Adipose tissue (tissue), 3 donors: ENCODE data around the gene MRPS14. TPM values are rescaled to one million over a fixed set of nuclear protein-coding genes. Genes with fewer than 3 reads are reported as not detected.

ENCODE experiments used
- H3K27ac ChIP-seq: one replicate; pipeline ENCODE4 v1.5.1; 2013; ENCODE audit warnings: low read depth, low read length
- WGBS, 3 donors: extraction: QIAGEN DNeasy Blood & Tissue Kit; methylation state at CpG; one replicate each; pipeline ENCODE4 v1.1.7; 2013; 5-methylcytosine and 5-hydroxymethylcytosine counted together
- polyA plus RNA-seq, 3 donors: library from polyadenylated mRNA; stranded (reverse); fragments of 200-250 nt; gene quantifications; one replicate each; pipeline ENCODE4 v1.2.3, GENCODE V29; 2013
- donor health status: healthy with polysubstance abuse.
- donor health status: Bipolar disorder and iron deficiency.
- donor health status: healthy.

MRPS14 gene
- polyA plus RNA-seq, 3 donors, result 20.1 to 38.9 (median 27.0) TPM

DNA sequence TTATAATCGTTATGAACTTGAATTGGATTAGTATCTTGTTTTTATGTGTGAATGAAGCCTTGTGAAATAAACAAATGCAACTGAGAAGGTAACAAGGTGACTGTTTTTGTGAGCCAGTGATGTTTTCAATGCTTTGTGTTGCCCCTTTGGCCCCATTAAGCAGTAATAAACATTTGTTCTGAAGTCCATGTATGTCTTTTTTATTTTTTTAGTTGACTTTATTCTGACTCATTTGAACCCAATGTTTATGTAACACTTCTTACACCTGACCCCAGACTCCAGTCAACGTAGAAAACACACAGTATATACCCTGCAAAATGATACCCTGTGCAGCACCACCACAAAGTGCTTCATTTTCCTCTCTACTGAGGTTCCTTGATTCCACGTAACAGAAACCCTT lies 28.1 kb downstream of the MRPS14 start:
- no peak overlapping the region for H3K27ac ChIP-seq
- WGBS, 3 donors, result 64 to 83% (median 71%) methylated on average over 3 of the region's 3 CpGs

DNA sequence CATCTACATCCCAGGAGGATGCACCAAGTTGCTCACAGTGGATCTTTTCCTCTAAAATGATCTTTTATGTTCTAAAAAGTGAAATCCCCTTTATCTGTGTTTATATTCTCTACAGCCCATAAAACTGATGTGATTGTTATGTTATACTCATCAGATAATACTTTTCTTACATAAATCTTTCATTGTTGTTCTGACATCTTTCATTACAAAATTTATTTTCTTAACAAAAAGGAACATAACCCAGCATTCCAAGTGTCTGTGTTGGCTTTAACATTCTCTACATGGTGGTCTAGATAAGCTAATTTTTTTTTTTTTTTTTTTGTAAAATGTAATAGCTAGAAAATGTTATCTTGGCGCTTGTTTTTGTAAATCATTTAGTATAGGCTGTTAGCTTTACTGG lies 31.8 kb downstream of the MRPS14 start:
- H3K27ac ChIP-seq, result no peak overlapping the region
- 95 to 97% (median 96%) methylated on average over 1 of the region's 1 CpG for WGBS, 3 donors

- no peak overlapping the region for H3K27ac ChIP-seq
- 7 to 17% (median 10%) methylated on average over 6 of the region's 6 CpGs for WGBS, 3 donors
Observed at GRCh38 chr1:174990382-174990999, 32.7 kb downstream of the MRPS14 start.

DNA sequence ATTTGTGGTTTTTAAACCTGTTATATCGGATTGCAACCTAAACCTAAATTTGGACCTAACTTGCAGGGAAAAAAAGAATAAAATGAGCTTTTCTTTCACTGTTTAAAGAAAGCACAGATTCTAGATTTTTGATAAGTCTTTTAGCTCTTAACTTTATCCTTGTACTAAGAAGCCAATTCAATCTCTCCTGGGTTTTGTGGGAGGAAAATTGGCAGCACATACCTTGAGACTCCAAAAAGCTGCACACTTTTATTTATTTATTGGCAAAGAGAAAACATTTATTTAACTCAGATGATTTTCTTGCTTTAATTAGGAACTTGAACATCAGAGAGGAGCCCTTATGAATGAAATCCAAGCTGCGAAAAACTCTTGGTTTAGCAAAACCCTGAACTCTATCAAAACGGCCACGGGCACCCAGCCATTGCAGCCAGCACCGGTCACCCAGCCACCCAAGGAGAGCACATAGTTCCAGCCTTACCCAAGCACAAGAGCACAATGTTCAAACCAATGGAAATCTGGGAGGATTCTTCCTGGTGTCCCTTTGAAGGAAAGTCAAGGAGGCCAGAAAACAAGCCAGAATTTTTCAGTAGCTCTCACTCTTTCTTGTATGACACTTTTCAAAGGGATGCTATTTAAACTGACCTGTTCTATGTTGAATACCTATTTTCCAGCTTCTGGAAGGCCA lies 33.5 kb downstream of the MRPS14 start:
- no peak overlapping the region for H3K27ac ChIP-seq
- WGBS, 3 donors, result 52 to 65% (median 61%) methylated on average over 5 of the region's 5 CpGs

- WGBS, 3 donors, result 77 to 92% (median 90%) methylated on average over 3 of the region's 3 CpGs
- H3K27ac ChIP-seq, result no peak overlapping the region
Observed at GRCh38 chr1:174988986-174989385, 34.2 kb downstream of the MRPS14 start.

DNA sequence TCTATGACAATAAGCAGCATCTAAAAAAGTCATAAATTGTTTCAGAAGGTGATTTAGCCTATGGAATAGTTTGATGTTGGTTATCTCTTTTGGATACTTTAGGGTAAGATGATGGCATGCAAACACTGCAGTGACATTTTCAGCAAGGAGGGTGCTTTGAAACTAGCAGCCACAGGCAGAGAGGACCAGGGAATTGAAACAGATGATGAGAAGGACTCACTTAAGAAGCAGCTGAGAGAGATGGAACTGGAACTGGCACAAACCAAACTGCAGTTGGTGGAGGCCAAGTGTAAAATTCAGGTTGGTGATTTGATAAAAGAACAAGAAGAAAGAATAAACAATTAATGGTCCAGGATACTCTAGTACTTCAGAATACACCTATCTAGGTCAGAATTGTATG lies 34.7 kb downstream of the MRPS14 start:
- no peak overlapping the region for H3K27ac ChIP-seq

- 96 to 98% (median 97%) methylated on average over 4 of the region's 4 CpGs for WGBS, 3 donors
- H3K27ac ChIP-seq, result no peak overlapping the region
Observed at GRCh38 chr1:174984952-174985351, 38.3 kb downstream of the MRPS14 start.

DNA sequence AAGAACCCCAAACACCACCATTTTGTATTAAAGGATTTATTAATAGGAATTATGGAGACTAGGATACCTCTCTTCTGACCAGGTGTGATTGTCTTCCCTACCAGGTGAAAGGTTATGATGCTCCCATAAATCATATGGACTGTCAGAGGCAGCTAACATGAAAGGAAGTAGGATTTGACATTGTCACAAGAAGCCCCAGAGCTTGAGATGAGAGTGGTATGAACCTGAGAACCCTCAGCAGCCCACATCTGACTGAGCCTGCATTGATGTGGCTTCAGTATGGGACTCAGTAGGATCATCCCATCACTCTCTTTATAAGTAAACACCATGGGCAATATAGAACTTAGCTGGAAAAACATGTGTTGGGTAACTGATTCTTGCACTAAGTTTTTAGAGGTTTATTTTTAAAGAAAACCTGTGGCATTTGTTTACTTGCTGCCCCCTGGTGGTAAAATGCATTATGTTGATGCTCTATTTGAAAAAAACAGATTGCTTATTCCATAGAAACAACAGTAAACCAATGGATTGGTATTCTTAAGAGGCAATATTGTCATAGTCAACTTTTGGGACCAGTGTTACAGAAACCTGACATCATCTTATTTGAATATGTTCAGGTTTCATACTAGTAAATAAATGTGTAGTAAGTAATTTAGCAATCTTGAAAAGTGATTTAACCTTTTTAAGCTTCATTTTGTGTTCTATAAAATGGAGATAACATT lies 40.1 kb downstream of the MRPS14 start:
- H3K27ac ChIP-seq, result no peak overlapping the region

DNA sequence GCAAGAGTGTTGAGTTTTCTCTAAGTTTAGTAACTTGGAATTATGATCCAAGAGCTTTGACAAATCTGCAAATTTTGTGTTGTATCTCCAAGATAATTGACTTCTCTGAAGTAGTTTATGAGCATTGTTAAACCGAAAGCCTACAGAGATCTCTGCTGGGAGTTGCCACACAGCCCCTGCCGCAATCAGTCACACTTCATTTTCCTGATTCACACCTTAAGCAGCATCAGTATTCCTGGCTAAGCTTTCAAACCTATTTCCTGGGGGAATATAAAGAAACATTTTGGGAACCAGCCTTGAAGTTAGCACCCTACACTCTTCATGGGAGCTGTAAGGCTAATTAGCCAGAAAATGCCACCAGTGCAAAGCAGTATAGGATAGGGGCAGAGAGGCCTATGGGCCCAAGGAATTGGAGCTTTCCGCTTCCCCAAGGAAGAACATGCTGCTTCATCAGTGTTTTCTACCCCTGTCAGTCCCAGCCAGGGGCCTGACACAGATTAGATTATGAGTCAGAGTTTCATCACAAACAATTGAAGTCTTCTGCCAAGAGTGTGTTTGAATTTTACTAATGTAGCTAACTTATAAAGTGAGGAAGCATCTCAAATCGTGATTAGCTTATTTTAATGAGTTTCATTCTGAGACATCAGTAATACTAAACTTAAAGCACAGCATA lies 46.7 kb downstream of the MRPS14 start:
- WGBS, 3 donors, result 70 to 85% (median 72%) methylated on average over 4 of the region's 4 CpGs
- H3K27ac ChIP-seq, result no peak overlapping the region

DNA sequence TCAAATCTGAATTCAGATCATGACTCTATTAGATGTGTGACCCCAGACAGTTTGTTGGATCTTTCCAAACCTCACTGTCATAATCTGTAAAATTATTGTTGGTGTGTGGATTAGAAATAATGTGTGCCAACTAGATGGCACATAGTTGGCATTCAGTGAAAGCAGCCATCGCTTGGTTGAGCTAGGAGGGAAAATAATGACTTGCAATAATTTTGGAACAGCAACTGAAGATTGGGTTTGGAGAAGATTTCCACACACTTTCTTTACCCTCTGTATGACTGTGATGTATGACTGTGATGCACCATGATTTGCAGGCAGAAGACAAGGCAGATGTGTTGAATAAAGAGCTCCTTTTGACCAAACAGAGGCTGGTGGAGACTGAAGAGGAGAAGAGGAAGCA lies 47.5 kb downstream of the MRPS14 start:
- no peak overlapping the region for H3K27ac ChIP-seq
- 64 to 78% (median 73%) methylated on average over 1 of the region's 1 CpG for WGBS, 3 donors

GRCh38 chr1:174974711-174975119 lies 48.5 kb downstream of the MRPS14 start:
- H3K27ac ChIP-seq, result no peak overlapping the region
- 48 to 82% (median 77%) methylated on average over 2 of the region's 2 CpGs for WGBS, 3 donors

- 66 to 93% (median 70%) methylated on average over 2 of the region's 2 CpGs for WGBS, 3 donors
- no peak overlapping the region for H3K27ac ChIP-seq
Observed at GRCh38 chr1:174971902-174972301, 51.3 kb downstream of the MRPS14 start.

DNA sequence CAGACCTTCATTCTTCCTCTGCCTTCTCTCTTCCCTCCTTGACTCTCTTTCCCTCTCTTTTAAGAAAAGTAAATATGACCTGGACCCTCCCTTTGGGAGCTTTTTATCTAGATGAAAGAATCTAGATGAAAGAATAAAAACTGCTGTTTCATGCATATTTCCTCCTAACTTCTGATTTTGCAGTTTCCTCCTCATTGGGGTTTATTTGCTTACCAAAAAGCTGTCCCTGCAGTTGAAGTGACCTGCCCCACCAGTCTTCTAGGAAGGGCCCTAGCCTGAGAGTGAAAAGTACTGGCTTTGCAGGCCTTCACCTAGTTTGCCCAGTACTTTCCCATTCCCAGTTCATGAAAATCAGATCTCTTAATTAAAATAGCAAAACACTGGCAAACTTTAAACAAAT lies 51.8 kb downstream of the MRPS14 start:
- H3K27ac ChIP-seq, result no peak overlapping the region

- WGBS, 3 donors, result 96 to 100% (median 96%) methylated on average over 1 of the region's 1 CpG
Observed at GRCh38 chr1:174969977-174970376, 53.2 kb downstream of the MRPS14 start.

DNA sequence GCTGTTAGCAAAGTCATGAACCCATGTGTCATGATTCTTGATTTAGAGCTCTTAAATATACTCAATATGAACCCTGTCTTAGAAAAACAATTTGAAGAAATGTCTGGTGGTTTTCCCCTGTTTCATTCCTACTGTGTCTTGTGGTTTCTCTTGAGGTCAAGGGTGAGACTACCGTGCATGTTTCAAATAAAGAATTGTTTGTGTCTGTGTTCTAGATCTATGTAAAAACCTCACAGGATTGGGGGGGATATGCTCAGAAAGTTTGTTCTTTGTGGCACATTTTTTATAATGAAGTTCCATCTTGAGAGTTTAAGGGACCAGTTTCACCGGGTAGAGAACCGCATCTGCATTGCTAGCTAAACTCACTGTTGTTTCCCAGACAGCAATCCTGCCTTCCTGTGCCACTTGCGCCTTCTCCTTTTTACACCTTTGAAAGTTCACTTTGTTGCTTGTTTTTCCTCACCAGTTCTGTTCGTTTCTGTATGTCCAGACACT lies 54.4 kb downstream of the MRPS14 start:
- no peak overlapping the region for H3K27ac ChIP-seq
- 52 to 79% (median 53%) methylated on average over 5 of the region's 5 CpGs for WGBS, 3 donors

More at GRCh38 chr1:174969977-174970376, 53.2 kb downstream of the MRPS14 start:
- H3K27ac ChIP-seq, result no peak overlapping the region

DNA sequence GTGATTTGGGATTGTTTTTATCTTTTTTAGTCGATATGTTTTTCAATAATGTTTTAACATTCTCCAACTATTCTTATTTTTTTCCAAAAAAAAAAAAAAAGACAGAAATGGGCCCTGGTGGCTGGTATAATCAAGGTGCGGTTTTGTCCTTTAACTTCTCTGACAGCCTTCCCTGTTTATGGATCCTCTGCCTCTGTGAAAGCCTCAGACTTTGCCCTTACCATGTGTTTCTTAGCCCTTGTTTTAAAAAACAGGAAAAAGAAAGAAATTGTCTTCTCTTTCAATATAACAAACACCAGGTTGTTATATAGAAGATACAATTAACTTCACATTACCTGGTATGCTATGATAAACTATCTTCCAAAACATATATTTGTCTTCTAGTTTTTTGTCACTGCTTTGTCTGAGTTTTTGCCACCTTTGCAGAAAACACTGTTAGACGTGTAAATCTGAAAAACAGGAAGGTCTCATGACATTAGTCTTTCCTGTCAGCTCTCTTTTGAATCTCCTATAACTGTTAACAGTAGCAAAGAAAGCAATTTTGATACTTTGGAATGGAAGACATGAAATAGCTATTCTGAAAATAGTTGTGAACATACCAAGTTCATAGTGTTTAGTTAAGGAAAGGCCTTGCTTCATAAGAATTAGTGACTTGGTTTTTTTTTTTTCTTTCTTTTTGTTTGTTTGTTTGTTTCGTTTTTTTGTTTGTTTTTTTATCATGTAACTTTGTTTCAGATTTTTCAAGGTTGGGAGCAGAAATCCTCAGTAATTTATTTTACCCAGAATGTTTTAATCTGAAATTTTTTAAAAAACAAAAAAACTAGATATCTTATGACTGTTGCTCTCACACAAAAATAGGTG lies 55.1 kb downstream of the MRPS14 start:
- WGBS, 3 donors, result 53 to 61% (median 61%) methylated on average over 4 of the region's 4 CpGs
- no peak overlapping the region for H3K27ac ChIP-seq

DNA sequence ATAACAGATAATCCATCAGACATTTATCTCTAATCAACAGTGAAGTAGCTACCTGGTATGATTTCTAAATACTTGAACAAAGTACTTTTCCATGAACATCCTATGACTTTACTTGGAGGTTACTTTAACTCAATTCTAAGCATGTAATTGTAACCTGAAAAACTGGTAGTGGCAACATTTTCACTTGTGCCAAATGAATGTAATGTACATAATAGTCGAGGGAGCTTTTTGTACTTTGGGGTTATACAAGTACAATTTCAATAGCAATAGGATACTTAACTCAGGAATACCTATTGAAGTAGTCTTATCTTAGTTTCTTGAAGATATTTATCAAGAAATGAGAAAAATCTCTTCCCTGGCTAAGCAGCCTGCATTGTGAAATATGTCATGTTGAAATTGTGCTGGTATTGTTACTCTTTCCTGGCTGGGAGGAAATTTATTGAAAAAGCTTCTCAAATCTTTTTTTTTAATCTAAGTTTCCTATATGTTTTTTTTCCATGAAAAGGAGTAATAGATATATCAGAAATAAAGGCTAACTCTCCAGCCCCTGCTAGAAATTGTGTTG lies 57.1 kb downstream of the MRPS14 start:
- 13 to 52% (median 49%) methylated on average over 1 of the region's 1 CpG for WGBS, 3 donors
- no peak overlapping the region for H3K27ac ChIP-seq
